Measurements from ENCODE around the gene KIAA0513.

KIAA0513 gene

GRCh38 chr16:84993926-84994325, 33.7 kb upstream of the KIAA0513 start:
- peaks cover 29% of the 10 kb centered on the region for H3K36me3 ChIP-seq
- no peaks in the 10 kb centered on the region for H3K27me3 ChIP-seq
- H3K9me3 ChIP-seq: no peaks in the 10 kb centered on the region
- no peak for TF ChIP-seq CTCF (IDR thresholded peaks at IDR 0.05)
- H3K27ac ChIP-seq: peak overlapping the region; percentile 98
- H3K4me1 ChIP-seq (ENCODE audit: control insufficient read depth in 1 of 2, insufficient read depth in 1 of 2, low read depth in 1 of 2, low read length in 1 of 2): peaks cover 51 to 59% of the 10 kb centered on the region in 2 experiments
- H3K4me3 ChIP-seq (ENCODE audit: low read depth in 1 of 2, low read length in 1 of 2): peak overlapping the region in 1 of 2 experiments; percentile 23

- Histone ChIP-seq H3K4me1 (ENCODE audit: control insufficient read depth in 1 of 2, insufficient read depth in 1 of 2, low read depth in 1 of 2, low read length in 1 of 2) (peaks cover 51 to 61% of the 10 kb centered on the region in 2 experiments), H3K27me3 (no peaks in the 10 kb centered on the region), H3K4me3 (ENCODE audit: low read depth in 1 of 2, low read length in 1 of 2) (peak overlapping the region in 1 of 2 experiments; percentile 23), H3K36me3 (peaks cover 20% of the 10 kb centered on the region), H3K9me3 (no peaks in the 10 kb centered on the region), H3K27ac (peak overlapping the region; percentile 98)
- TF ChIP-seq CTCF (IDR thresholded peaks at IDR 0.05): no peak
Observed at GRCh38 chr16:84995663-84996062, 31.9 kb upstream of the KIAA0513 start.

- H3K27me3 ChIP-seq: no peaks in the 10 kb centered on the region
- H3K36me3 ChIP-seq: peaks cover 18% of the 10 kb centered on the region
- no peak for TF ChIP-seq CTCF (IDR thresholded peaks at IDR 0.05)
- H3K4me1 ChIP-seq (ENCODE audit: control insufficient read depth in 1 of 2, insufficient read depth in 1 of 2, low read depth in 1 of 2, low read length in 1 of 2): peaks cover 56 to 66% of the 10 kb centered on the region in 2 experiments
- no peak overlapping the region for H3K4me3 ChIP-seq (ENCODE audit: low read depth in 1 of 2, low read length in 1 of 2)
- H3K9me3 ChIP-seq: no peaks in the 10 kb centered on the region
- peak overlapping the region; percentile 98 for H3K27ac ChIP-seq
Observed at GRCh38 chr16:84996365-84996764, 31.2 kb upstream of the KIAA0513 start.

GRCh38 chr16:84999200-84999599, 28.4 kb upstream of the KIAA0513 start:
- H3K27me3 ChIP-seq: no peaks in the 10 kb centered on the region
- H3K4me1 ChIP-seq (ENCODE audit: control insufficient read depth in 1 of 2, insufficient read depth in 1 of 2, low read depth in 1 of 2, low read length in 1 of 2): peaks cover 62 to 66% of the 10 kb centered on the region in 2 experiments
- no peak overlapping the region for H3K4me3 ChIP-seq (ENCODE audit: low read depth in 1 of 2, low read length in 1 of 2)
- H3K36me3 ChIP-seq: peaks cover 12% of the 10 kb centered on the region
- no peak for TF ChIP-seq CTCF (IDR thresholded peaks at IDR 0.05)
- peak overlapping the region; percentile 79 for H3K27ac ChIP-seq
- no peaks in the 10 kb centered on the region for H3K9me3 ChIP-seq

GRCh38 chr16:84999857-85000480, 27.6 kb upstream of the KIAA0513 start:
- H3K4me1 ChIP-seq (ENCODE audit: control insufficient read depth in 1 of 2, insufficient read depth in 1 of 2, low read depth in 1 of 2, low read length in 1 of 2): peaks cover 54 to 58% of the 10 kb centered on the region in 2 experiments
- TF ChIP-seq CTCF (IDR thresholded peaks at IDR 0.05): no peak
- H3K27ac ChIP-seq: peak overlapping the region; percentile 79

More at GRCh38 chr16:84999857-85000480, 27.6 kb upstream of the KIAA0513 start:
- Histone ChIP-seq H3K36me3 (peaks cover 12% of the 10 kb centered on the region), H3K9me3 (no peaks in the 10 kb centered on the region), H3K4me3 (ENCODE audit: low read depth in 1 of 2, low read length in 1 of 2) (no peak overlapping the region), H3K27me3 (no peaks in the 10 kb centered on the region)
